GM18870 (cell line): Measurements from ENCODE around the gene CT45A6.
"Not testable (repeated sequence)": the region's sequence is repeated elsewhere in the genome, so short reads cannot be mapped to it uniquely, and the experiment has no call there.

Source experiments
- ATAC-seq: cut with Tn5 transposase; IDR thresholded peaks from one replicate; pipeline ENCODE4 v1.9.1; 2021; ENCODE audit warnings: moderate library complexity; ENCODE audit not compliant: unreplicated experiment

Gene CT45A6

GRCh38 chrX:135802687-135803086 lies at the start of gene CT45A6:
TSS of gene CT45A6 (minus strand) at chrX:135802787. CDS start at chrX:135798993, 3,794 bp downstream.
- ATAC-seq: not testable (repeated sequence)

- ATAC-seq: not testable (repeated sequence)
Observed at GRCh38 chrX:135837180-135837579, 34.6 kb upstream of the CT45A6 start, which contains the start of gene CT45A7. TSS of gene CT45A7 (minus strand) at chrX:135837280. CDS start at chrX:135833533, 3,747 bp downstream.

- not testable (repeated sequence) for ATAC-seq
Observed at GRCh38 chrX:135819912-135820311, 17.3 kb upstream of the CT45A6 start, which contains the start of gene CT45A2. TSS of gene CT45A2 (minus strand) at chrX:135820012. CDS start at chrX:135816265, 3,747 bp downstream.

- ATAC-seq: not testable (repeated sequence)
Observed at GRCh38 chrX:135785403-135785802, 17.2 kb downstream of the CT45A6 start, which contains the start of gene CT45A5. TSS of gene CT45A5 (minus strand) at chrX:135785503. CDS start at chrX:135781729, 3,774 bp downstream.

- ATAC-seq: not testable (repeated sequence)
Observed at GRCh38 chrX:135768091-135768490, 34.5 kb downstream of the CT45A6 start, which contains the start of gene CT45A3. TSS of gene CT45A3 (minus strand) at chrX:135768191. CDS start at chrX:135764444, 3,747 bp downstream.

- ATAC-seq: not testable (repeated sequence)
Observed at GRCh38 chrX:135744739-135745138, 57.8 kb downstream of the CT45A6 start.
